ENCODE measurements around the gene SARS1. TPM values are rescaled to one million over a fixed set of nuclear protein-coding genes. Genes with fewer than 3 reads are reported as not detected.

The SARS1 gene
- polyA plus RNA-seq, 1 experiment: 301 TPM

GRCh38 chr1:109257682-109258421 lies 44.1 kb downstream of the SARS1 start:
- H3K27me3 ChIP-seq (ENCODE audit: control insufficient read depth, insufficient read depth, low read length): no peaks in the 10 kb centered on the region
- no peak overlapping the region for H3K4me3 ChIP-seq (ENCODE audit: low read depth, low read length)
- ChIA-PET CTCF (interaction anchor here (0.9 to 2.4 kb wide), 3 partner anchors 140 to 274 kb away, joined by 3 to 7 read pairs (median 4); partner anchors contain the start of gene SORT1), POLR2A (no interaction called here)
- no peak for DNase-seq (ENCODE audit: low read depth, low spot score)
- no peaks in the 10 kb centered on the region; the same call in 1 of the 2 replicates for H3K9me3 ChIP-seq (ENCODE audit: control insufficient read depth, insufficient read depth, low read length)
- no peak overlapping the region for H3K27ac ChIP-seq (ENCODE audit: low read depth, low read length)
- TF ChIP-seq CTCF (IDR thresholded peaks at IDR 0.05; ENCODE audit: low read depth, low read length): no peak

GRCh38 chr1:109258481-109259466 lies 45.1 kb downstream of the SARS1 start:
- H3K9me3 ChIP-seq (ENCODE audit: control insufficient read depth, insufficient read depth, low read length): no peaks in the 10 kb centered on the region; the same call in 1 of the 2 replicates
- no peak for DNase-seq (ENCODE audit: low read depth, low spot score)
- ChIA-PET CTCF (no interaction called here), POLR2A (no interaction called here)
- no peak overlapping the region for H3K4me3 ChIP-seq (ENCODE audit: low read depth, low read length)
- no peak overlapping the region for H3K27ac ChIP-seq (ENCODE audit: low read depth, low read length)
- H3K27me3 ChIP-seq (ENCODE audit: control insufficient read depth, insufficient read depth, low read length): no peaks in the 10 kb centered on the region
- no peak for TF ChIP-seq CTCF (IDR thresholded peaks at IDR 0.05; ENCODE audit: low read depth, low read length)

GRCh38 chr1:109259674-109260557 lies 46.2 kb downstream of the SARS1 start:
- POLR2A ChIA-PET: no interaction called here
- CTCF ChIA-PET: interaction anchor here (1.2 kb wide), 1 partner anchor 272 kb away, joined by 4 read pairs; no protein-coding TSS in a partner anchor
- no peak overlapping the region for H3K27ac ChIP-seq (ENCODE audit: low read depth, low read length)
- no peaks in the 10 kb centered on the region for H3K27me3 ChIP-seq (ENCODE audit: control insufficient read depth, insufficient read depth, low read length)
- no peak for TF ChIP-seq CTCF (IDR thresholded peaks at IDR 0.05; ENCODE audit: low read depth, low read length)
- DNase-seq (ENCODE audit: low read depth, low spot score): no peak
- no peaks in the 10 kb centered on the region; the same call in 1 of the 2 replicates for H3K9me3 ChIP-seq (ENCODE audit: control insufficient read depth, insufficient read depth, low read length)
- no peak overlapping the region for H3K4me3 ChIP-seq (ENCODE audit: low read depth, low read length)

GRCh38 chr1:109261006-109261405 lies 47.3 kb downstream of the SARS1 start:
- Histone ChIP-seq H3K4me3 (ENCODE audit: low read depth, low read length) (no peak overlapping the region), H3K9me3 (ENCODE audit: control insufficient read depth, insufficient read depth, low read length) (no peaks in the 10 kb centered on the region; the same call in 1 of the 2 replicates), H3K27ac (ENCODE audit: low read depth, low read length) (no peak overlapping the region), H3K27me3 (ENCODE audit: control insufficient read depth, insufficient read depth, low read length) (no peaks in the 10 kb centered on the region)
- no peak for TF ChIP-seq CTCF (IDR thresholded peaks at IDR 0.05; ENCODE audit: low read depth, low read length)
- DNase-seq (ENCODE audit: low read depth, low spot score): no peak
- ChIA-PET CTCF (interaction anchor here (0.6 kb wide), 1 partner anchor 160 kb away, joined by 3 read pairs; no protein-coding TSS in a partner anchor), POLR2A (no interaction called here)
